ENCODE measurements around the gene TYW1B.
"Not testable (repeated sequence)": the region's sequence is repeated elsewhere in the genome, so short reads cannot be mapped to it uniquely, and the experiment has no call there.

Gene TYW1B

GRCh38 chr7:72730384-72730783 is 97.6 kb downstream of the TYW1B start:
- not testable (repeated sequence) for H3K27ac ChIP-seq (ENCODE audit: low read depth, low read length); H3K4me3 ChIP-seq (ENCODE audit: low read depth in 1 of 5, low read length in 5 of 5); H3K9me3 ChIP-seq (ENCODE audit: control insufficient read depth in 5 of 5, low read length in 5 of 5); H3K27me3 ChIP-seq (ENCODE audit: control insufficient read depth in 5 of 5, insufficient read depth in 4 of 5, low read length in 5 of 5); H3K36me3 ChIP-seq (ENCODE audit: control insufficient read depth in 5 of 5, insufficient read depth in 5 of 5, low read length in 5 of 5); H3K4me1 ChIP-seq (ENCODE audit: control insufficient read depth in 5 of 5, insufficient read depth in 5 of 5, low read length in 5 of 5); H3K9ac ChIP-seq (ENCODE audit: low read length in 5 of 5)

- H3K36me3 ChIP-seq (ENCODE audit: control insufficient read depth in 5 of 5, insufficient read depth in 5 of 5, low read length in 5 of 5); H3K27ac ChIP-seq (ENCODE audit: low read depth, low read length); H3K9me3 ChIP-seq (ENCODE audit: control insufficient read depth in 5 of 5, low read length in 5 of 5); H3K4me3 ChIP-seq (ENCODE audit: low read depth in 1 of 5, low read length in 5 of 5); H3K27me3 ChIP-seq (ENCODE audit: control insufficient read depth in 5 of 5, insufficient read depth in 4 of 5, low read length in 5 of 5); H3K4me1 ChIP-seq (ENCODE audit: control insufficient read depth in 5 of 5, insufficient read depth in 5 of 5, low read length in 5 of 5); H3K9ac ChIP-seq (ENCODE audit: low read length in 5 of 5): not testable (repeated sequence)
These were observed 98.9 kb downstream of the TYW1B start for GRCh38 chr7:72729130-72729529.

GRCh38 chr7:72722694-72723093 is 105.3 kb downstream of the TYW1B start:
- H3K27ac ChIP-seq (ENCODE audit: low read depth, low read length); H3K4me3 ChIP-seq (ENCODE audit: low read depth in 1 of 5, low read length in 5 of 5); H3K4me1 ChIP-seq (ENCODE audit: control insufficient read depth in 5 of 5, insufficient read depth in 5 of 5, low read length in 5 of 5); H3K9ac ChIP-seq (ENCODE audit: low read length in 5 of 5); H3K27me3 ChIP-seq (ENCODE audit: control insufficient read depth in 5 of 5, insufficient read depth in 4 of 5, low read length in 5 of 5); H3K9me3 ChIP-seq (ENCODE audit: control insufficient read depth in 5 of 5, low read length in 5 of 5); H3K36me3 ChIP-seq (ENCODE audit: control insufficient read depth in 5 of 5, insufficient read depth in 5 of 5, low read length in 5 of 5): not testable (repeated sequence)

GRCh38 chr7:72720890-72721289 is 107.1 kb downstream of the TYW1B start:
- H3K27me3 ChIP-seq (ENCODE audit: control insufficient read depth in 5 of 5, insufficient read depth in 4 of 5, low read length in 5 of 5); H3K9me3 ChIP-seq (ENCODE audit: control insufficient read depth in 5 of 5, low read length in 5 of 5); H3K4me1 ChIP-seq (ENCODE audit: control insufficient read depth in 5 of 5, insufficient read depth in 5 of 5, low read length in 5 of 5); H3K4me3 ChIP-seq (ENCODE audit: low read depth in 1 of 5, low read length in 5 of 5); H3K36me3 ChIP-seq (ENCODE audit: control insufficient read depth in 5 of 5, insufficient read depth in 5 of 5, low read length in 5 of 5); H3K9ac ChIP-seq (ENCODE audit: low read length in 5 of 5); H3K27ac ChIP-seq (ENCODE audit: low read depth, low read length): not testable (repeated sequence)

GRCh38 chr7:72717252-72717774 is 110.7 kb downstream of the TYW1B start:
- H3K27me3 ChIP-seq (ENCODE audit: control insufficient read depth in 5 of 5, insufficient read depth in 4 of 5, low read length in 5 of 5); H3K36me3 ChIP-seq (ENCODE audit: control insufficient read depth in 5 of 5, insufficient read depth in 5 of 5, low read length in 5 of 5); H3K4me1 ChIP-seq (ENCODE audit: control insufficient read depth in 5 of 5, insufficient read depth in 5 of 5, low read length in 5 of 5); H3K27ac ChIP-seq (ENCODE audit: low read depth, low read length); H3K9ac ChIP-seq (ENCODE audit: low read length in 5 of 5); H3K9me3 ChIP-seq (ENCODE audit: control insufficient read depth in 5 of 5, low read length in 5 of 5); H3K4me3 ChIP-seq (ENCODE audit: low read depth in 1 of 5, low read length in 5 of 5): not testable (repeated sequence)

GRCh38 chr7:72711927-72712326 is 116.1 kb downstream of the TYW1B start:
- H3K4me3 ChIP-seq (ENCODE audit: low read depth in 1 of 5, low read length in 5 of 5); H3K27ac ChIP-seq (ENCODE audit: low read depth, low read length); H3K9me3 ChIP-seq (ENCODE audit: control insufficient read depth in 5 of 5, low read length in 5 of 5); H3K9ac ChIP-seq (ENCODE audit: low read length in 5 of 5); H3K36me3 ChIP-seq (ENCODE audit: control insufficient read depth in 5 of 5, insufficient read depth in 5 of 5, low read length in 5 of 5); H3K27me3 ChIP-seq (ENCODE audit: control insufficient read depth in 5 of 5, insufficient read depth in 4 of 5, low read length in 5 of 5); H3K4me1 ChIP-seq (ENCODE audit: control insufficient read depth in 5 of 5, insufficient read depth in 5 of 5, low read length in 5 of 5): not testable (repeated sequence)

GRCh38 chr7:72710983-72711382 is 117.0 kb downstream of the TYW1B start:
- no peak overlapping the region for H3K9ac ChIP-seq (ENCODE audit: low read length in 5 of 5)

GRCh38 chr7:72709909-72710308 is 118.1 kb downstream of the TYW1B start:
- H3K27ac ChIP-seq (ENCODE audit: low read depth, low read length), result no peak overlapping the region
- H3K36me3 ChIP-seq (ENCODE audit: control insufficient read depth in 5 of 5, insufficient read depth in 5 of 5, low read length in 5 of 5), result peaks cover 0 to 4% (median 0%) of the 10 kb centered on the region in 5 donors
- H3K9ac ChIP-seq (ENCODE audit: low read length in 5 of 5), result no peak overlapping the region
- H3K4me1 ChIP-seq (ENCODE audit: control insufficient read depth in 5 of 5, insufficient read depth in 5 of 5, low read length in 5 of 5), result no peaks in the 10 kb centered on the region
- H3K4me3 ChIP-seq (ENCODE audit: low read depth in 1 of 5, low read length in 5 of 5), result no peak overlapping the region
- H3K27me3 ChIP-seq (ENCODE audit: control insufficient read depth in 5 of 5, insufficient read depth in 4 of 5, low read length in 5 of 5), result no peaks in the 10 kb centered on the region
- no peaks in the 10 kb centered on the region for H3K9me3 ChIP-seq (ENCODE audit: control insufficient read depth in 5 of 5, low read length in 5 of 5)

More at GRCh38 chr7:72710983-72711382, 117.0 kb downstream of the TYW1B start:
- no peak overlapping the region for H3K27ac ChIP-seq (ENCODE audit: low read depth, low read length)
- H3K4me3 ChIP-seq (ENCODE audit: low read depth in 1 of 5, low read length in 5 of 5), result no peak overlapping the region
- peaks cover 0 to 4% (median 0%) of the 10 kb centered on the region in 5 donors for H3K36me3 ChIP-seq (ENCODE audit: control insufficient read depth in 5 of 5, insufficient read depth in 5 of 5, low read length in 5 of 5)
- H3K27me3 ChIP-seq (ENCODE audit: control insufficient read depth in 5 of 5, insufficient read depth in 4 of 5, low read length in 5 of 5), result no peaks in the 10 kb centered on the region
- no peaks in the 10 kb centered on the region for H3K4me1 ChIP-seq (ENCODE audit: control insufficient read depth in 5 of 5, insufficient read depth in 5 of 5, low read length in 5 of 5)
- H3K9me3 ChIP-seq (ENCODE audit: control insufficient read depth in 5 of 5, low read length in 5 of 5), result no peaks in the 10 kb centered on the region

GRCh38 chr7:72708371-72709050 is 119.5 kb downstream of the TYW1B start:
- not testable (repeated sequence) for H3K36me3 ChIP-seq (ENCODE audit: control insufficient read depth in 5 of 5, insufficient read depth in 5 of 5, low read length in 5 of 5); H3K27ac ChIP-seq (ENCODE audit: low read depth, low read length); H3K4me3 ChIP-seq (ENCODE audit: low read depth in 1 of 5, low read length in 5 of 5); H3K4me1 ChIP-seq (ENCODE audit: control insufficient read depth in 5 of 5, insufficient read depth in 5 of 5, low read length in 5 of 5); H3K9ac ChIP-seq (ENCODE audit: low read length in 5 of 5); H3K9me3 ChIP-seq (ENCODE audit: control insufficient read depth in 5 of 5, low read length in 5 of 5); H3K27me3 ChIP-seq (ENCODE audit: control insufficient read depth in 5 of 5, insufficient read depth in 4 of 5, low read length in 5 of 5)

GRCh38 chr7:72706521-72706920 is 121.5 kb downstream of the TYW1B start:
- H3K36me3 ChIP-seq (ENCODE audit: control insufficient read depth in 5 of 5, insufficient read depth in 5 of 5, low read length in 5 of 5), result no peaks in the 10 kb centered on the region
- no peaks in the 10 kb centered on the region for H3K9me3 ChIP-seq (ENCODE audit: control insufficient read depth in 5 of 5, low read length in 5 of 5)
- no peak overlapping the region for H3K27ac ChIP-seq (ENCODE audit: low read depth, low read length)
- H3K9ac ChIP-seq (ENCODE audit: low read length in 5 of 5), result no peak overlapping the region
- H3K4me1 ChIP-seq (ENCODE audit: control insufficient read depth in 5 of 5, insufficient read depth in 5 of 5, low read length in 5 of 5), result no peaks in the 10 kb centered on the region
- no peak overlapping the region for H3K4me3 ChIP-seq (ENCODE audit: low read depth in 1 of 5, low read length in 5 of 5)
- no peaks in the 10 kb centered on the region for H3K27me3 ChIP-seq (ENCODE audit: control insufficient read depth in 5 of 5, insufficient read depth in 4 of 5, low read length in 5 of 5)

- H3K36me3 ChIP-seq (ENCODE audit: control insufficient read depth in 5 of 5, insufficient read depth in 5 of 5, low read length in 5 of 5); H3K9ac ChIP-seq (ENCODE audit: low read length in 5 of 5); H3K4me3 ChIP-seq (ENCODE audit: low read depth in 1 of 5, low read length in 5 of 5); H3K4me1 ChIP-seq (ENCODE audit: control insufficient read depth in 5 of 5, insufficient read depth in 5 of 5, low read length in 5 of 5); H3K27me3 ChIP-seq (ENCODE audit: control insufficient read depth in 5 of 5, insufficient read depth in 4 of 5, low read length in 5 of 5); H3K27ac ChIP-seq (ENCODE audit: low read depth, low read length); H3K9me3 ChIP-seq (ENCODE audit: control insufficient read depth in 5 of 5, low read length in 5 of 5): not testable (repeated sequence)
These were observed 122.3 kb downstream of the TYW1B start for GRCh38 chr7:72705693-72706092.
